Medulla oblongata (tissue), 1 donor: ENCODE results near the gene FAM120AOS.

ENCODE experiments used
- DNase-seq: peaks from one replicate; pipeline ENCODE4 v3.0.0-alpha.2; 2015; ENCODE audit errors: extremely low spot score

The FAM120AOS gene

DNA sequence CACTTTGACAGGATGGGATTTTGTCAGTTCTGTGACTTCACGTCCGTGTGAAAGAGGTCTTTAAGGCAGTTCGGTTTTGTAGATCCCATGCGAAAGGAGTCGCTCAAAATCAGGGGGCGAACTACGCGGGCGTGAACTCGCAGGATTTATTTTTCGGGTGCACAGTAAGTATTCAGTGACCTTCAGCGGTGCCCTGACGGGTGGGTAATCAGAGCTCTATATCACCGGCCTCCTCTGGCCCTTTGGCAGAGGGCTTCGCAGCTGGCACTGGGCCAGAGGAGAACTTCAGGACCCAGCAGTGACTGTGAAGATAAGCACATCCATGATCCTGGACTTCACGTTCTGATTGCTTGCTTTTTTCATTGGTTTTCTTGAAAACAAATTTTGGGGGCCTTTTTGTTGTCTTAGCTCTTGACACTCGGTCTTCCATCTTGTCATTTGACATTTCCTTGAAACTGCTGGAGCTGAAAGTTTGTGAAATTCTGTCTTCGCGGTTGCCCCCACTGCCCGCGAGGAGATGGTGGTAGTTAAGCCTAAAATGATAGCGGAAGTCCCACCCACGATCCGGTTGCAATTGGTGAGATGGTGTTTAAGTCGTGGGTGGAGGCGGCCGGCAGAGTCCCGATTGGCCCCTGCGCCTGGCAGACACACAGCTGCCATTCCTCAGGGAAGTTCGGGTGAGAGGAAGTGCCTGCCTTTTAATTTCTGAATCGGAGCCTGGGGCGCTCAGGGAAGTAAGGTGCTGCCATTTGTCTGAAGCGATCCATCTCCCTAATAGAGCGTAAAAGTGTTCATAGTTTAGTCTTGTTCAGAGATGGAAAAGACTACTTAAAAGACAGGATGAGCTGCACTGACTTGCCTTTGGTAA is at the start of gene FAM120AOS:
Gene FAM120AOS, minus strand, starts transcription at position 535 of the 868 bp plus-strand sequence. CDS start 872 bp downstream, outside the sequence.
- DNase-seq, result peak; percentile 99

DNA sequence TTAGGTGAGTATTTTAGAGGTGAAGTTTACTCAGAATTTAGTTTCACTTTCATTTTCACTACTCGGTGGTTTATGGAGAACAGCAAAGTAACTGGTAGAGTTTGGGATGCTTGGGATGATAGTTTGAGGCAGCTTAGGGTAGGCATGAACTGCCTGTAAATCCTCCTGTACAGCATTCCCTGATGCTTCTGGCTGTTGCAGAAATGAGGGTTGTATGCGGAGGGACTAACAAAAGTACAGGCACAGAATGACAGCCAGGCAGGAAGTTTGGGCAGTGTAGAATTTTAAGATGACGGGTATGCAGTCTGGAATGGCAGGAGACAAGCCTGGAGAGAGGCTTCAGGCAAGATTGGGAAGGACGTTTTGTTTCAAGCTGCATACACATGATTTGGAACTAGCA is 48.0 kb upstream of the FAM120AOS start:
- DNase-seq, result no peak

DNA sequence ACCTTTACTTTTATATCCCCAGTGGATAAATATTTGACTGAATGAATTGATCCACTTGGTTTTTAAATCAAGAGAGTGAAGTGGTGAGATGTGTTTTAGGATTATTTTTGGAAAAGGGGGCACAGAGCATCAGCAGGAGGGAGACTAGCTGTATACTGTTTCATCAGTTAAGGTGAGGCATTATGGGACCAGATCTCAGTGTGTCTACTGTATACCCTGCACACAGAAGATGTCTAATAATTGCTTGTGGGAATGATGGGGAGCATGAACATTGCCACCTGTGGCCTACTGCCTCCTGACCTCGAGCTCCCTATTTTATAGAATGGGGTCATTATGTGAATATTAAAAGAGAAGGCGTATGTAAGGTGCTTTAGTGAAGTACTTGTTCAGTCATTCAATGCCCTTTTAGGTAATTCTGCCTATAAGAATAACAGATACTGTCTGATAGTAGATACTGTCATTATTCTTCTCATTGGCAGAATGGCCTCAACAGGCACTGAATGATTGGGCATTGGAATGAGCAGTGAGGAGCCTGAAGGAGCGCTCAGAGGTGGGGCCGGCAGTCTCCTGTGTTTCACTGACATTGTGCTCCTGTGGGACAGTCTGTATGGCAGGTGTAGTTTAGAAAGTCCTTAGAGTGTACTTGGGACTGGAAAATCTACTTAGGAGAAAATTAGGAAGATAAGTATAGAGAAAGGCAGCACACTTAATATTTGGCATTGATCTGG is 47.4 kb upstream of the FAM120AOS start:
- DNase-seq, result no peak

DNA sequence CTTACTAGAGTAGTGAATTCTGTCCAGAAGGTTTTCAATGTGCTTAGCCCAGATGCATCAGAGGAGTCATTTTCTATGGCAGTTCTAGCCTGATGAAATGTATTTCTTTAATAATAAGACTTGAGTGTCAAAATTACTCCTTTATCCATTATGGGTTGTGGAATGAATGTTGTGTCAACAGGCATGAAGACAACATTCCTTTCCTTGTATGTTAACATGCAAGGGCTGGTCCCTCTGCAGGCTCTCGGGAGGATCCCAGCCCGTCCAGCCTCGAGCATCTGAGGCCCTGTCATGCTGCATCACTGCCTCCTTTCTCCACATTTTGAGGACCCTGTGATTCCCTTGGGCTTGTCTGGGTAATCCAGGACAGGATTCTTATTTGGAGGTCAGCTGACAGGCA is 42.9 kb upstream of the FAM120AOS start:
- DNase-seq, result no peak

DNA sequence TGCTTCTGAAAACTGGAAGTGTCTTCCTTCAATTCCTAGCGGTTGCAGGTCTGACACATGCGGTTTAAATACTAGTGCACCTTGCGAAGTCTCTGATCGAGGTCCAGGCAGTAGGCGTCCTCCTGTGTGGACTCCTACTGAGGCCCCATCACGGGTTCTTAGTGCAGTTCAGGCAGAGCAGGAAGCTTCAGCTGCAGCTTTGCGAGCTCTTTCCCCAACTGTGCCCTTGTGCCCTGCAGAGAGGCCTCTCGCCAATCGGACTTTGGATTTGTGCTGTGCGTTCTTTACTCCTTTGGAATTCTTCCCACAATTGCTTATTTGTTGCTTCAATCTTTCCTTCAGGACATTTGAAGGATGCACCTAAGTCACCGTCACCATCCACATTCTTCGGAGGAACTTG is 40.6 kb upstream of the FAM120AOS start:
- no peak for DNase-seq

DNA sequence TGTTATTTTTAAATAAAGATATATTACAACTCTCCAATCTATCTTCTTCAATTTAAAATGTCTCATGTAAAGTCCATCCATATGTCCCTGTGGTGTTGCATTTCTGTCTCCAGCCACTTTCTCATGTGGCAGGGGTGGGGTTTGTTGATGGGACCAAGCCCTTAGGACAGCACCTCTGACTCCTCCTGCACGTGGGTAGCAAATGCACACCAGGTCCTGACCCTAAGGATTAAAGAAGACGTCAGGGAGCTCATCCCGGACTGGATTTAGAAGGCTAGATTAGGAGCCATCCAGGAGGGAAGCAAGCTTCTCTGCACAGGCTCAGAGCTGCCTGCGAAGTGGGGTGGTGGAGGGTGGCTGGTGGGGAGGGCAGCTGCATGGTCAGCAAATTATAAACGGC is 38.9 kb upstream of the FAM120AOS start:
- no peak for DNase-seq

DNA sequence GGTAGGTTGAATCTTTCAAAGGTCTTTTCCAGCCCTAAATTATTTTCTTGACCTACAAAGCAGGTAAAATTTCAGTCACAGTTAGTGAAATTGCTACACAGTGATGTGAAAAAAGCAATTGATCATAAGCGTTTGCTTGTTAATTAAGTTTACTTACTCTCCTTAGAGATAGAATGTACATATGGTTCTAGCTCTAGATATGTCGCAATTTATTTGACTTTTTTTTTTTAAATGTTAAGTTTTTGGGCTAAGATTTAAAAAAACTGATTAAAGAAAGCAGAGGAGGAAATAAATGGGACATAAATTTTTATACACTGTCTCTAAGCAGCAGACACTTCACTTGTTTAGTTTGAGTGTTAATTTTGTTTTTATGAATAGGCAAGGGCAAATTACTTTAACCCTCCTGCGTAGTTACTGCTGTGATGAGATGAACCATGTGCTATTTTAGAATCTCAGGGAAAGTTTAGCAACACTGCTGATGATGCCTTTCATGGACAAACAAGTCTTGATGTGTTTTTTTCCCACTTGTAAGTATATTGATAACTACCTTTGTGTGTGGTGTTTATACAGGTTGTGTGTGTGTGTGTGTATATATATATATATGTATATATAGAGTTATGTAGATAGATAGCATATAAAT is 38.3 kb upstream of the FAM120AOS start:
- no peak for DNase-seq

DNA sequence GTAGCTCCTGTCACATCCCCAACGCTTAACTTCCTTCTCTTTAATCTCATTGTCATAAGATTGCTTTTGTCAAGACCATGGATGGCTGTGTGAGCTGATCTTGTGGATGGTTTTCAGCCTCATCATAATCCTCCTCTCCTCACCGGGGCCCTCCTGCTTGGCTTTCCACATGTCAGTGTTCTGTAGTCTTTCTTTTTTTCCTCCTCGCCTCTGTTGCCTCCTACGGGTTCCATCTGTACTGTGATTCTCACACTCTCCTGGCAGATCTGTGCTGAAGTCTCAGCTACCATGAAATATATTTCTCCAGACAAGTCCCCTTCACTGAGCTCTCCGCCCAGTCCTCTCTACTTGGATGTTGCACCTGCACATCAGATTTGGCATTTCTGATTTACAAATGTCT is 34.9 kb upstream of the FAM120AOS start:
- no peak for DNase-seq

DNA sequence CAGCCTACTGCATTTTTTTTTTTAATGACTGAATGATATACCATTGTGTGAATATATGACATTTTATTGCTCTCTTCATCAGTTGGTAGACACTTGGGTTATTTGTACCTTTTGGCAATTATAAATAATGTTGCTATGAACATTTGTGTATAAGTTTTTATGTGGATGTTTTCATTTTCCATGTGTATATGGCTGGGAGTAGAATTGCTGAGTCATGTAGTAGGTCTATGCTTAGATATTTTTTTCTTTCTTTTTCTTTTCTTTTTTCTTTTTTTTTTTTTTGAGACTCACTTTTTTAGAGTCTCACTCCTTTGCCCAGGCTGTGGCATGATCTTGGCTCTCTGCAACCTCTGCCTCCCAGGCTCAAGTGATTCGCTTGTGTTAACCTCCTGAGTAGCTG is 32.9 kb upstream of the FAM120AOS start:
- DNase-seq, result no peak

DNA sequence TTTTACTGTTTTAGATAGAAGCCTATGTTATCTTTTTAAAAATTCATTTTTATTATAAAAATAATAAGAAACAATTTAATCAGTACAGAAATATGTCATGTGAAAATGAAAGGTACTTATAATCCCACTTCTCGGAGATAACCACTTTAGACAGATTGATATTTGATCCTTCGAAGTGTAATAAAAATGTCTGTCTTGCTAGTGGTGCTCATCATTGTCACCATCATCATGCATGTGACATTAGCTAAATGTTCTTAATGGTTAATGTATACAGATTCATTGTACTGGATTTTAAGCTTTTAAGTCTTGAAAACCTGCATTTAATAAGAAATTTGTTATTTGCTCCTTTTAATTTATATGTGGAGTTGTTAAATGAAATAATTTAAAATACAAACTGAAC is 30.1 kb upstream of the FAM120AOS start:
- DNase-seq, result no peak

DNA sequence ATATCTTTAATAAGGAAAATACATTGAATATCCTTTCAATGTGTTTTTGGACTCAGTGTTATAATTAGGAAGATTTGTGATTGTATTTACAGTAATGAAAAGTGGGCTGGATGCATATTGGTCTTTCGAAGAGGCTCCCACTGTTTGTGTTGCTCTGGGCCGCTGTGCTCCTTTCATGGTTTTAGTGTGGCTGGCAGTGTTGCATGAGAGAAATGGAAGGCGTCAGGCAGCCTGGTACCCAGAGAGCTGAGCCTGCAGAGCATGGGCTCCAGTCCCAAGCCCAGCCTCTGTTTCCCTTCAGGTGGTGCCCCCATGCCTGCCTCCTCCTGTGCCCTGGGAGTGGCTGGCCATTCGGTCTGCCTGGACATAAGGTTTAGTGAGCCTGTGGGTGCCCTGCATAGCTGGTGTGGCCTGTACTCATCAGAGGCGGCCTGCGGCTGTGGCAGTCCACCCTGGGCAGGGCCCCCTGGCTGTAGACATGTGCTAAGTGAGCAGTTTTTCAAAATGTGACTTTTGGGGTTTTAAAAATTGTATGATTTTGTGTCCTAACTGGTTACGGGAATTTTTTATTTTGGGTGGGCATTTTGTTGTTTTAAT is 27.4 kb upstream of the FAM120AOS start:
- DNase-seq, result no peak

DNA sequence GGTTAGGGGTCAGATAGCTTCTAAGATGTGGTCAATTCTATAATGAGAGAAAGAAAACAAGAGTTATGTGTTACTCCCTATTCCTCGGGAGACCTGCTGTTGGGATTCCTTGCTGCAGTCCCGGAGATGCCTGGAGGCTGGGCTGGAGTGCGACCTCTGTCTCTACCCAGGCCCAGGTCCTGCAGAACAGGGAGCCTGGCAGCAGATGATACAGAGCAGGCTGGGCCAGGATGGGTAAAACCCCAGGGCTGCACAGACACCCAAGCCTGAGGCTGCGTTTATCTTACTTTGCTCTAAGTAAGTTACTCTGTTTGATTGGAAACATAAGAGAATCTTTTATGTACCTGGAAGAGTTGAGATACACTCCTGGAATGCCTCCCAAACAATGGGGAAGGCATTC is 26.9 kb upstream of the FAM120AOS start:
- DNase-seq, result no peak

DNA sequence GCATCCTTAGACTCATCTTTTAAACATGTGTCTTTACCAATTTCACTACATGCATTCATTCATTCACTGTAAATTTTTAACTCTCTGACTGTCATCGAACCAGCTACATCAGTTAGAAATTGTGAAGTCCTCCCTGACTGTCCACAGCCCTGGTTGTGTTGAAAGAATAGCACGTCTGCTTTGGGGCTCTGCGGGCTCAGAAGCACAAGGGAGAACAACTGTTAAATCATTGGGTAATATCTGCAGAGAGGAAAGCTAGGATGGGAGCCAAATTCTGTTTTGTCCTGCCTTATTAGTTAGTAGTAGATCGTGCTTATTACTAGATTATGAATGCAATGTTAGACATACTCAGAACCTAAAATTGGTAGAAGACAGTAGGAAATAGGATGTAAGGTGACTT is 26.3 kb upstream of the FAM120AOS start:
- no peak for DNase-seq

DNA sequence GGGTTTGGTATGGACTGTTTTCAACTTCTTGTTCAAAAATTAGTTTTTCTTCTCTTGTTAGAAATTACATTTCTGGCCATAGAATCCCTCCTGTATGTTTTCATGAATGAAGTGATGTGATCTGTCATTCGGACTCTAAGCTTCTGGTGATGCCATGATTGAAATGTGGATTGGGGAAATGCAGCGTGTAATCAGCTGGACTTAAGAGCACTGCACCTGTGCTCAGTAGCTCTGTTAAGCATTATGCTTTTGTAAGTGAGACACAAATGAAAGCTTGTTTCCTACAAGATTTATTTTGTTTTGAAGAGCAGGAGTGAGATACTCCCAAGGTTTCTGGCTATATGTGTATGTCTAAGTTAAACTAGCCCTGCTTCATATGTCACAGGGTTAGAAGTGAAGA is 24.0 kb upstream of the FAM120AOS start:
- no peak for DNase-seq

DNA sequence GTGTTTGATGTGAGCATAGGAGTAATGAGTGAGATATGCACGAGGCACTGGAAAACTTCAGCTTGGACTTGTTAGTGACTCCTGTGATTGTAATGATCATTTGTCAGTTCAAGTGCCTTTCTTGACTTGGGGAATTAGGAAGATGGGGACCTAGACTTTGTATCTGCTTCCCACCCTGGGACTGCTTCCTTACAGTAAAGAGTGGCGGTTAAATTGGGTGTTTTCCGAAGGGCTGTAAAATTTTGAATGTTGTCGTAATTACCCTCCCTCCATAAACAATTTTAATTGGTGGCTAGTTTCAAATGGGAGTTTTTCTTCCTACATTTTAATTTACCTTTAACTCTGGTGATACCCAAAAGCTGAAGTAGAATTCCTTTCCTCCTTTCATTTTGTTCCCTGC is 23.5 kb upstream of the FAM120AOS start:
- no peak for DNase-seq

DNA sequence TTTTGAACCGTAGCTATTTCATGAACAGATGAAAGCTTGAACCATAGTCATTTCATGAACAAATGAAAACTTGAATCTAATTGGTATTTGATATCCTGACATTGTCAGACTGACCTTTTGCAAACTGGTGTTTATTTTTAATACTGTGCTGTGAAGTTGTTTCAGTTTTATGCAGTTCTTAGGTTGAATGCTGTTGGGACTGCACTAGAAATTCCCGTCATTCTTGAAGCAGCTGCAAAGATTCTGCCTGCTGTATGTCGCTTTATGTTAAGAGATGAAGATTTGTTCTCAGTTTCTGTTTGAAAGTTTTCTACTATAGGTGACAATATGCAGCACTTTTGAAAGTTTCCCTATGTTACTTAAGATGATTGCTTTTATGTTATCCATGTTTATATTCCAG is 22.5 kb upstream of the FAM120AOS start:
- DNase-seq, result no peak

DNA sequence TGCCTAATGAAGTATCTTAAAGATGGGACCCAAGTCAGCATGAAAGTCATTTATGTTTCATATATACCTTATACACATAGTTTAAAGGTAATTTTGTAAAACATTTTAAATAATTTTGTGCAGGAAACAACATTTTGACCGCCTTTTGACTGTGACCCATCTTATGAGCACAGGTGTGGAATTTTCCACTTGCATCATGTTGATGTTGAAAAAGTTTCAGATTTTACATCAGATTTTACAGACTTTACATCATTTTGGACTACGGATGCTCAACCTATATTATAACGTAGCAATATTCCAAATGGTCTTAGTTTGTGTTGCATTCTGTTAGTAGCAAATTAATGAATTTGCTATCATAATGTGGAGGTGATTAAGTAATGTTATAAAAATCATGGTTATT is 21.7 kb upstream of the FAM120AOS start:
- DNase-seq, result no peak

DNA sequence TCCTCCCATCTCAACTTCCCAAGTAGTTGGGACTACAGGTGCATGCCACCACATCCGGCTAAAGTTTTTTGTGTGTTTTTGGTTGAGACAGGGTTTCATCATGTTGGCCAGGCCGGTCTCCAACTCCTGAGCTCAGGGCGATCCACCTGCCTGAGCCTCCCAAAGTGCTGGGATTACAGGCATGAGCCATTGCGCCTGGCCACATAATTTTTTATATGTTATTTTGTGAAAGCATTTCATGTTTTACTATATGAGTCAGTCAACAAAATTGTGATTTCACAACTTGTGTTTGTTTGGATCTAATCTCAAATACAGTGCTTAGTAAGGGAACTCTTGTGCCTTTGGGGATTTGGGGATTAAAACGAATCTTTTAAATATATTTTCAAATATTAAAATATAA is 20.0 kb upstream of the FAM120AOS start:
- DNase-seq, result no peak

DNA sequence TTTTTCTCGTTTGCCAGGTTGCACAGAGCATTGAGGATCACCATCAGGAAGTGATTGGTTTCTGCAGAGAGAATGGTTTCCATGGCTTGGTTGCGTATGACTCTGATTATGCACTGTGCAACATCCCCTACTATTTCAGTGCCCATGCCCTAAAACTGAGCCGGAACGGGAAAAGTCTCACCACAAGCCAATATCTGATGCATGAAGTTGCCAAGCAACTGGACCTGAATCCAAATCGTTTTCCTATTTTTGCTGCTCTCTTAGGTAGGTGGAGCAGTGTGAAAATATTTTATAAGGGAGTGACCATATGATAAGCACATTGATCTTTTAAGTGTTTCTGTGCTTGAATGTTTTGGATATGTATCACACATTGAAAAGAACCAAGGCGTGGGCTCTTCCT is 17.7 kb upstream of the FAM120AOS start:
- DNase-seq, result no peak

DNA sequence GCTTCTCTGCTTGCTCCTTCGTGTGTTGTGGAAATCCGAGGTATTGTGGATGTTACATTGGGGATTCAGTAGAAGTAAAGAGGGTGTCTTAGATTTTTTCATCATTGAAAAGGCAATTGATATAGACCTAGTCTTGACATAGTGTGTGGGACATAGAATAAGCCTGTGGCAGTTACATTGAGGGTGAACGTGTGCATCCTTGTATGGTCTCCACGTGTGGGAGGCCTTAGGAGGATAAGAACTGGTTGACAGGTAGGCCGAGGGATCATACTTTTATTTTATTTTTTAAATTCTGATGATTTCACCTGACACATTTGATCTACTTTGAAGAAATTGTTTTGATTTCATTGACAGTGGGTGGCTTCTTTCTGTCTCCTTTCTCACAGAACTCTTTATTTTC is 17.0 kb upstream of the FAM120AOS start:
- DNase-seq, result no peak

DNA sequence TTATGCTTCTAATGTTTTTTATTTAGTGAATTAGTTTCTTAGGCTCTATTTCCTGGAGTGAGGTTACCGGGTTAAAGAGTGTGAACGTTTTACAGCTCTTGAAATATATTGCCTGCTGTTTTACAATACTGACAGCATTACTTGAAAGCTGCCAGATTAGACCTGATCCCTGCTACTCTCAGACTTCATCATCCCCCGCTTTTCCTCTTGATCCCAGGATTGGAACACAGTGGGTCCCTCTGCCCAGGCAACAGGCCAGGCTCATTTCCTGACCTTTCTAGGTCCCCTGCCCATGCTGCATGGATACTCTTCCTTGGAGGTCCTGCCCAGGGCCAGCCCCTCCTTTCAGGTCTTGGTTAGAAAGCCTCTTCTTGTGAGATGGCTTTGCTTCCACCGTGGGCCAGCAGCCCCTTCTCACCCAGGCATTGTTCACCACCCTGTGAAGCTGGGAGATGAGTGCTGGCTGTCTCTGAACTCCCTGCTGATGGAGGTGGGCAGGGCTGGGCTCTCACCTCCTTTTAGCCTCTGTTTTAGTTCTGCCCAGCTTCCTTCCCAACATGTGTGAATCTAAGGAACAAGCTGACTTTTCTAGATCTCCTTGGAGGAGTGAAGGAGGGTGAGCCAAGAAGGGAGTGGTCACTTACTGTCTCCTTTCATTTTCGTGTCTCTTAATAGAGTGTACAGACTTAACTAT is 15.5 kb upstream of the FAM120AOS start:
- peak; percentile 65 for DNase-seq

DNA sequence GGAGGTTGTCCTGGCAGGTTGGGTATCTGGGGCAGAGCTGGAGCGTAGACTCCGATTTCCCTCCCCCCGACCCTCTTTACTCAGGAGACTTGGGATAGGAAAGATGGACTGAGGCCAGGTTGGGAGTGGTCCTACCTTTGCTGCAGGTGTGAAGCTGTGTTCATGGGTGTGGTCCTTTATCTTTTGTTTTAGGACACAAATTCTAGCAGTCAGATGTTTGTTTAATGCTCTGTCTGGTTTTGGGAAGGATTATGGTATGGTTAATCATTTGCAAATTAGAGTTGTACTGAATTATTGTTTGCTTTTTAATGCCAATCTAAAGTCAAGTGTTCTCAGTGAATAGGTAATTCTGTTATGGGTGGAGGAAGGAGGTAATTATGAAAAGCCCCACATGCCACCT is 14.1 kb upstream of the FAM120AOS start:
- DNase-seq, result no peak
